Right lobe of liver (tissue), 4 donors: ENCODE data around the gene ZFP57.

Experiments
- CTCF ChIP-seq, 4 donors: fragments of 200-600 bp in 3 of 4; fragments of 450-650 bp in 1 of 4; IDR thresholded peaks; one replicate each; pipeline versions ENCODE4 v1.5.1 to v1.8.0; 2016 to 2022; ENCODE audit warnings: antibody characterized with exemption in 4 of 4, mild to moderate bottlenecking in 2 of 4
- POLR2A ChIP-seq: fragments of 450-650 bp; IDR thresholded peaks from one replicate; pipeline ENCODE4 v1.6.1; 2017; ENCODE audit warnings: antibody characterized with exemption, mild to moderate bottlenecking
- donor health status: DM: no; HTN: no; CAD: no.
- donor health status: DM: no; HTN: no; CAD: no.
- donor health status: DM: no; HTN: yes; CAD: no.

GRCh38 chr6:29674008-29674407 lies 6.9 kb downstream of the ZFP57 start:
- TF ChIP-seq CTCF (IDR thresholded peaks at IDR 0.05), result no peak
- TF ChIP-seq POLR2A, result no peak
